K562 treated with DMSO at 1 percent for 4 hours (cell line): Measurements from ENCODE around the gene TMEM178A. TPM values are rescaled to one million over a fixed set of nuclear protein-coding genes. Genes with fewer than 3 reads are reported as not detected.

ENCODE experiments used
- total RNA-seq: library from RNA; unstranded; fragments of 300-600 nt; gene quantifications from 2 replicates; pipeline ENCODE4 v1.2.3, GENCODE V29; 2022; ENCODE audit not compliant: insufficient read depth

Gene TMEM178A
- 0.40 TPM in 1 of 2 replicates, not detected in the other for total RNA-seq

GRCh38 chr2:39665811-39666490, at the start of gene TMEM178A:
Gene TMEM178A (plus strand): TSS chr2:39665917. CDS start chr2:39665975, 58 bp downstream.

Other genes starting within 250 kb of the TMEM178A start
- gene MAP4K3, start 228.6 kb upstream of the TMEM178A start, total RNA-seq = 4.8 and 4.9 TPM in 2 replicates
- gene THUMPD2, start 113.3 kb downstream of the TMEM178A start, total RNA-seq = 6.7 and 8.0 TPM in 2 replicates